ENCODE results near the gene LMOD3. TPM values are rescaled to one million over a fixed set of nuclear protein-coding genes. Genes with fewer than 3 reads are reported as not detected.

The LMOD3 gene
- total RNA-seq, 1 donor from 2014 or later: not detected

- no peak for FAIRE-seq
Observed at GRCh38 chr3:69126216-69126615, 3.8 kb upstream of the LMOD3 start.

GRCh38 chr3:69121950-69122349 lies 445 bp downstream of the LMOD3 start:
- DNase-seq (ENCODE audit: low read depth) (no peak), FAIRE-seq (no peak)
- TF ChIP-seq CTCF (IDR thresholded peaks at IDR 0.05; ENCODE audit: insufficient read depth, low read length, severe bottlenecking): no peak
- H3K27me3 ChIP-seq (ENCODE audit: control insufficient read depth, insufficient read depth, low read length): no peaks in the 10 kb centered on the region
- H3K4me3 ChIP-seq (ENCODE audit: low read depth, low read length): no peak overlapping the region
- no peaks in the 10 kb centered on the region for H3K36me3 ChIP-seq (ENCODE audit: control insufficient read depth, insufficient read depth, low read length)

More at GRCh38 chr3:69126216-69126615, 3.8 kb upstream of the LMOD3 start:
- no peaks in the 10 kb centered on the region for H3K36me3 ChIP-seq (ENCODE audit: control insufficient read depth, insufficient read depth, low read length)
- no peak for DNase-seq (ENCODE audit: low read depth)
- H3K4me3 ChIP-seq (ENCODE audit: low read depth, low read length): no peak overlapping the region
- no peaks in the 10 kb centered on the region for H3K27me3 ChIP-seq (ENCODE audit: control insufficient read depth, insufficient read depth, low read length)
- no peak for TF ChIP-seq CTCF (IDR thresholded peaks at IDR 0.05; ENCODE audit: insufficient read depth, low read length, severe bottlenecking)

GRCh38 chr3:69121513-69121912 lies 882 bp downstream of the LMOD3 start:
- no peak for FAIRE-seq
- Histone ChIP-seq H3K27me3 (ENCODE audit: control insufficient read depth, insufficient read depth, low read length) (no peaks in the 10 kb centered on the region), H3K36me3 (ENCODE audit: control insufficient read depth, insufficient read depth, low read length) (no peaks in the 10 kb centered on the region), H3K4me3 (ENCODE audit: low read depth, low read length) (no peak overlapping the region)
- DNase-seq (ENCODE audit: low read depth): no peak
- TF ChIP-seq CTCF (IDR thresholded peaks at IDR 0.05; ENCODE audit: insufficient read depth, low read length, severe bottlenecking): no peak

- DNase-seq (ENCODE audit: low read depth) (peak; percentile 85), FAIRE-seq (no peak)
- Histone ChIP-seq H3K4me3 (ENCODE audit: low read depth, low read length) (no peak overlapping the region), H3K27me3 (ENCODE audit: control insufficient read depth, insufficient read depth, low read length) (no peaks in the 10 kb centered on the region), H3K36me3 (ENCODE audit: control insufficient read depth, insufficient read depth, low read length) (no peaks in the 10 kb centered on the region)
- TF ChIP-seq CTCF (IDR thresholded peaks at IDR 0.05; ENCODE audit: insufficient read depth, low read length, severe bottlenecking): peak; percentile 86
Observed at GRCh38 chr3:69120879-69121464, 1.4 kb downstream of the LMOD3 start.

GRCh38 chr3:69119681-69120080 lies 2.7 kb downstream of the LMOD3 start:
- no peak for DNase-seq (ENCODE audit: low read depth)
- Histone ChIP-seq H3K4me3 (ENCODE audit: low read depth, low read length) (no peak overlapping the region), H3K36me3 (ENCODE audit: control insufficient read depth, insufficient read depth, low read length) (no peaks in the 10 kb centered on the region), H3K27me3 (ENCODE audit: control insufficient read depth, insufficient read depth, low read length) (no peaks in the 10 kb centered on the region)
- no peak for FAIRE-seq
- no peak for TF ChIP-seq CTCF (IDR thresholded peaks at IDR 0.05; ENCODE audit: insufficient read depth, low read length, severe bottlenecking)

- peak; percentile 13 for FAIRE-seq
- Histone ChIP-seq H3K36me3 (ENCODE audit: control insufficient read depth, insufficient read depth, low read length) (no peaks in the 10 kb centered on the region), H3K27me3 (ENCODE audit: control insufficient read depth, insufficient read depth, low read length) (no peaks in the 10 kb centered on the region), H3K4me3 (ENCODE audit: low read depth, low read length) (no peak overlapping the region)
- DNase-seq (ENCODE audit: low read depth): no peak
- no peak for TF ChIP-seq CTCF (IDR thresholded peaks at IDR 0.05; ENCODE audit: insufficient read depth, low read length, severe bottlenecking)
Observed at GRCh38 chr3:69119138-69119537, 3.3 kb downstream of the LMOD3 start.
